Central memory CD8-positive, alpha-beta T cell (primary cell): ENCODE measurements around the gene PDE5A.
"Not testable (repeated sequence)": the region's sequence is repeated elsewhere in the genome, so short reads cannot be mapped to it uniquely, and the experiment has no call there.

ENCODE experiments used
- ATAC-seq: fragments of 150-1000 bp; cut with Tn5 transposase; replicated peaks from 2 replicates; pipeline ENCODE4 v1.10.0; 2022; ENCODE audit warnings: mild to moderate bottlenecking, moderate FRiP score, moderate number of reproducible peaks; ENCODE audit not compliant: poor library complexity, severe bottlenecking; ENCODE audit errors: extremely low read depth
- DNase-seq, 2 donors: peaks; one replicate each; pipeline ENCODE4 v3.0.0; 2021; ENCODE audit warnings: low spot score in 2 of 2
- H3K27ac Mint-ChIP-seq: one replicate; pipeline ENCODE4 v1.8.0; 2022; ENCODE audit warnings: low read depth, mild to moderate bottlenecking, moderate library complexity, mixed read lengths
- H3K27me3 Mint-ChIP-seq: one replicate; pipeline ENCODE4 v1.8.0; 2022; ENCODE audit warnings: mixed read lengths
- H3K36me3 Mint-ChIP-seq: one replicate; pipeline ENCODE4 v1.8.0; 2022; ENCODE audit warnings: mild to moderate bottlenecking, moderate library complexity, mixed read lengths; ENCODE audit not compliant: insufficient read depth
- H3K4me1 Mint-ChIP-seq: one replicate; pipeline ENCODE4 v1.8.0; 2022; ENCODE audit warnings: mixed read lengths
- H3K4me3 Mint-ChIP-seq: one replicate; pipeline ENCODE4 v1.8.0; 2022; ENCODE audit warnings: mild to moderate bottlenecking, moderate library complexity, mixed read lengths
- H3K9me3 Mint-ChIP-seq: one replicate; pipeline ENCODE4 v1.8.0; 2022; ENCODE audit warnings: mixed read lengths

The PDE5A gene

DNA sequence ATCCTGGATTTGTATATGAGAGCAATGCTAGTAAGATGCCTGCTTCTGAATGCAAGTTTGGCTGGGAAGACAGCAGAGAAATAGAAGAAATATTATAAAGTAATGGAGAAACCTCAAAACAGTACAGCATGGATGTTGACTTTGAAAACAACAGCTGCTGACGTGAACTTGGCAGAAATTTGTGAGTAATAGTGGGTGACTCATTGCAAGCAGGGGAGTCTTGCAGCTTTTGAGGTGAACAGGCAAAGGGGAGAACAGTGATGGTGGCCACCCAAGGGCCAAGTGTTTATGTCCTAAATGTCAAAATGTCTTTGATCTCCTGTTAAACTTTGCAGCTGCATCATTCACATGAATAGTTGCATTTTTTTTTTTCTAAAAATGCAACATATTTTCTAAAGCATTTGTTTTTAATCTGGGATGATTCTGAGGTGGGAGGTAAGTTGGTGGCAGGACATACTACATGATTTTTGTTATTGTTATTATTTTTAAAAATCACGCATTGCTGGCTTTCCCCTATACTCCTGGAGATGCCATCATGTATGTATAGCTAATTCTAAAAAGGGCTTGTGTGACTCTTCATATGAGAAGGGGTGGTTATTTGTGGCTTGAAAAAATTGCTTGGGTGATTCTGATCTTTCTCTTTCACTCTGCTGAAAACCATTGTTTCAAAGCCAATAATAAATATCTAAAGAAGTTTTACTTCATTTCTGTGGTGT, 158.4 kb downstream of the PDE5A start:
- not testable (repeated sequence) for H3K27me3 Mint-ChIP-seq, H3K27ac Mint-ChIP-seq, H3K4me3 Mint-ChIP-seq, H3K9me3 Mint-ChIP-seq, H3K4me1 Mint-ChIP-seq, ATAC-seq, DNase-seq
- H3K36me3 Mint-ChIP-seq: peaks cover 27% of the 10 kb centered on the region

- not testable (repeated sequence) for H3K27ac Mint-ChIP-seq, H3K4me1 Mint-ChIP-seq, DNase-seq, H3K27me3 Mint-ChIP-seq, ATAC-seq, H3K9me3 Mint-ChIP-seq, H3K4me3 Mint-ChIP-seq
- peaks cover 29% of the 10 kb centered on the region for H3K36me3 Mint-ChIP-seq
Measured at GRCh38 chr4:119469039-119469438, 159.6 kb downstream of the PDE5A start.

- not testable (repeated sequence) for H3K4me3 Mint-ChIP-seq, ATAC-seq, H3K27me3 Mint-ChIP-seq, H3K9me3 Mint-ChIP-seq, DNase-seq, H3K4me1 Mint-ChIP-seq
- Mint-ChIP-seq H3K27ac (peak overlapping the region; percentile 88), H3K36me3 (peaks cover 30% of the 10 kb centered on the region)
Measured at GRCh38 chr4:119462733-119463132, 165.9 kb downstream of the PDE5A start.

DNA sequence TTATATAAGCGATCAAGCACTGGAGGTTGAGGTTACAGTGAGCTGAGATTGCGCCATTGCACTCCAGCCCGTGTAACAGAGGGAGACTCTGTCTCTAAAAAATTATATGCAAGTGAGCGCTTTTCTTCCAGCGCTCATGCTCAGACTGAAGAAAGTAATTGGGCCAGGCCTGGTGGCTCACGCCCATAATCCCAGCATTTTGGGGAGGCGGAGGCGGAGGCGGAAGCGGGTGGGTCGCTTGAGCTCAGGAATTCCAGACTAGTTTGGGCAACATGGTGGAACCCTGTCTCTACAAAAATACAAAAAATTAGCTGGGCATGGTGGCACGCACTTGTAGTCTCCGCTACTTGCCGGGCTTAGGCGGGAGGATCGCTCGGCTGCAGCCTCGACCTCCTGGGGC, 172.9 kb downstream of the PDE5A start:
- not testable (repeated sequence) for ATAC-seq, DNase-seq, H3K9me3 Mint-ChIP-seq, H3K27ac Mint-ChIP-seq, H3K4me1 Mint-ChIP-seq, H3K27me3 Mint-ChIP-seq
- Mint-ChIP-seq H3K4me3 (peak overlapping the region; percentile 91), H3K36me3 (peaks cover 13% of the 10 kb centered on the region)

- peak overlapping the region; percentile 99 for H3K27ac Mint-ChIP-seq
- peaks cover 13% of the 10 kb centered on the region for H3K36me3 Mint-ChIP-seq
- peak; percentile 94 to 99 for DNase-seq
- peak overlapping the region; percentile 91 for H3K4me3 Mint-ChIP-seq
- not testable (repeated sequence) for H3K9me3 Mint-ChIP-seq, H3K4me1 Mint-ChIP-seq, H3K27me3 Mint-ChIP-seq
- ATAC-seq: peak; percentile 98
Measured at GRCh38 chr4:119454491-119455270, 173.9 kb downstream of the PDE5A start.

DNA sequence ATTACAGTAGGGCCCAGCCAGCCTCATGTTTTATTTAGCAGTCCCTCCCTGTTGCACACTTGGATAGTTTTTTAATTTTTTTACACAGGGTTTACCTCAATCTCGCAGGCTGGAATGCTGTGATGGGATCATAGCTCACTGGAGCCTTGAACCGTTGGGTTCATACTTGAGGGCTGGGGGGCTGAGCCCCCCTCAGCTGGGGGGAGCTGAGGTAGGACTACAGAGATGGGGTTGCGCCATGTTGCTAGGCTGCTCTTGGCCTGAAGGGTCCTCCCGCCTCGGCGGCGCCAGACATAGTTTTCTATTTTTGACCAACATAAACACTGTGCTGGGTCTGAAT, 174.5 kb downstream of the PDE5A start:
- H3K9me3 Mint-ChIP-seq, DNase-seq, H3K27me3 Mint-ChIP-seq, H3K4me1 Mint-ChIP-seq: not testable (repeated sequence)
- ATAC-seq: peak; percentile 12
- Mint-ChIP-seq H3K36me3 (peaks cover 13% of the 10 kb centered on the region), H3K27ac (peak overlapping the region; percentile 99), H3K4me3 (peak overlapping the region; percentile 91)

DNA sequence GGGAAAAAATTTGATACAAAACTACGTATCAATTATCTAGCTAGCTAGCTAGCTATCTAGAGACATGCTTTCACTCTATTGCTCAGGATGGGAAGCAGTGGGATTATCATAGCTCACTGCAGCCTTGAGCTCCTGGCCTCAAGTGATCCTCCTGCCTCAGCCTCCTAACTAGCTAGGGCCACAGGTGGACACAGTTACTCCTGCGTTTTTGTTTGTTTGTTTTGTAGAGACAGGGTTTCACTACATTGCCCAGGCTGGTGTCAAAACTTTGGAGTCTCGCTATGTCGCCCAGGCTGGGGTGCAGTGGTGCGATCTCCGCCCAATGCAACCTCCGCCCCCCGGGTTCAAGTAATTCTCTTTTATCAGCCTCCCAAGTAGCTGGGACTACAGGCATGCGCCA, 175.3 kb downstream of the PDE5A start:
- not testable (repeated sequence) for H3K27me3 Mint-ChIP-seq, H3K9me3 Mint-ChIP-seq, H3K27ac Mint-ChIP-seq, ATAC-seq, H3K4me3 Mint-ChIP-seq, H3K4me1 Mint-ChIP-seq, DNase-seq
- peaks cover 13% of the 10 kb centered on the region for H3K36me3 Mint-ChIP-seq

DNA sequence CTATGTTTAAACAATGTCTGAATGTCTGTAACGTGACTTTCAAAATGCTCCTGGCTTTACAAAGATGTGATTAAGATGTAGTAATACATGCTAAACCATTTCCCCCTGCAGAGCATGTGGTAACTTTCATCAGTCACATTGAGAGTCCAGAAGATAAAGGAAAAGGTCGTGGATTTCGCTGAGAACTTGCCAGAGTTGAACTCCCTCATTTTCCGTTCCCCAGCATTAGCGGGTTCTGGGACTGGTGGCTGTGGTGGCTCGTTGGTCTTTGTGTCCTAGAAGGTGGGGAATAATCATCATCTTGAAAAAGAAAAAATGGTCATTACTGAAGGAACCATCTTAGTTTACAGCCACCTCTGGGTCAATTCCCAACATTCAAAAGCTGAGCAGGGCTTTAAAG, 178.8 kb downstream of the PDE5A start:
- not testable (repeated sequence) for H3K4me3 Mint-ChIP-seq, H3K27me3 Mint-ChIP-seq, H3K27ac Mint-ChIP-seq, DNase-seq, H3K4me1 Mint-ChIP-seq, ATAC-seq, H3K36me3 Mint-ChIP-seq, H3K9me3 Mint-ChIP-seq
